NK-92 (cell line): ENCODE data around the gene GAS5.
"Not testable (repeated sequence)": the region's sequence is repeated elsewhere in the genome, so short reads cannot be mapped to it uniquely, and the experiment has no call there.

Source experiments
- DNase-seq: peaks from one replicate; lab custom pipeline; 2025; ENCODE audit not compliant: unreplicated experiment; lab: John Stamatoyannopoulos, UW

Gene GAS5

DNA sequence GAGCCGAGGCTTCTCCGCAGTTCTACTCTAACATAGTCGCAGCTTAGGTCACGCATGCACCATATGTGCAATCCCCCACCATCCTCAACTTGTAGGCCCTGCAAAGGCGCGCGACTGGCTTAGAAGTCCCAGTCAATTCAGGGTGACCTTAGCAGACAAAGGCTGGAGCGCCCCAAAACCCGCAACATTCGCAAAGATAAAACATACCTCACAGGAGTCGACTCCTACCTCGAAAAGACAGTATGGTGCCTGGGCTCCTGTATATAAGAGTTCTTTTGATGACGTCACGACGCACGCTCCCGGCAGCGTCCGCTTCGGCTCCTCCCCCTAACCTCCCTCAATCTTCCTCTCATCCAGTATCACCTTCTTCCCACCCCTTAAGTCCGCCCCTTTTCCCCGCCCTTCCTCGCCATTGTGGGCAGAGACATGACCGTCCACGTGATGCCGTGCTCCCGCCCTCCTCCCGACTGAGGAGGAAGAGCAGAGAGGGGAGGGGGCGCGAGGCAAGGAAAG lies at the start of gene GAS5:
Gene GAS5 (minus strand): TSS at position 237 of the 513 bp plus-strand sequence.
- peak; percentile 96 for DNase-seq

DNA sequence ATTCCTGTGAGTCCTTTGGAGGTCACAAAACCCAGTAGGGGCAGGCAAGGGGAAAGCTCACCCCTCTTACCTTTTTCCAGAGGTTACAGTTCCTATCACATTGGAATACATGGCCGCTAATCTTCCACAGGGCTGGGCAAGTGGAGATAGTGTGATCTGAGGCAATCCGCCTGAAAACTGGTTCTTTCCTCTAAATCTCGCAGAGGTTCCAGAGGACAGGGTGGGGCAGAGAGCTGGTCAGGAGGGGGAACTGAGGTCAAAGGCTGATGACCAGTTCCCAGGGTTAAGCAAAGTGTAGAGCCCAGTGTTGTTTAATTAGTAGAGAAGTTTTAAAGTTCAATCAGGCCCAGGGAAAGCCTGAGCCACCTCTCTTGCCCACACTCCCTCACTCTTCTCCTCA lies 49.4 kb upstream of the GAS5 start, which contains the start of gene SERPINC1:
Gene SERPINC1 (minus strand): TSS at position 179 of the 400 bp plus-strand sequence. CDS start 68 bp downstream, at position 111.
- no peak for DNase-seq

DNA sequence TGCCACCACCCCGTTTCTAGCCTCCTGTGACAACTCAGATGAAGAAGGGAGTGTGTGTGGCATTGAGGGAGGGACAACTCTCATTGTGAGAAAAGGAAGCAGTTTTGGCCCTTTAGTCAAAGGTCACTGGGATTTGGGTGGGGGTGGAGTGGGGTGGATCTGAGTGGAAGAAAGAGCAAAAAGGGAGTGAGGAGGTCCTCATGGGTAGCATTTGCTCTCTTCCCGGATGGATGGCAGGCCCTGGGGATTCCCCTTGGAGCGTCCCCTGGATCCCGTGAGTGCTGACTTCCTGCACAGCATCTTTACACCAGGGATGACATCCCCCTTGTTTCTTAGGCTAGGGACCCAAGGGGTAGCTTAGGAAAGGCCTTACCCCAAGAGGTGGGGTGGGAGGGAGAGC lies 48.9 kb upstream of the GAS5 start:
- no peak for DNase-seq

DNA sequence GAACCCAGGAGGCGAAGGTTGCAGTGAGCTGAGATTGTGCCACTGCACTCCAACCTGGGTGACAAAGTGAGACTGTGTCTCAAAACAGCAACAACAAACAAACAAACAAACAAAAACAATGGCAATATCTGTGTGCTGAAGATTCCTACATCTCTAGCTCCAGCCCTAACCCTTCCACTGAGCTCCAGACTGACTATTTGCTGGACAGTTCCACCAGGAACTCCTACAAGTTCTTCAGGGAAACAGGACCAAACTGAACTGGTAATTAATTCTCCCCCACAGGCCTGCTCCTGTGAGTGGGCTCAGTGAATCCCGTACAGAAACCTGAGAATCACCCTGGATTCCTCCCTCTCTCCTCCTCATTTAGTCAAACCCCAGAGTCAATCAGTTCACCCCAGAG lies 47.8 kb upstream of the GAS5 start:
- DNase-seq = no peak

DNA sequence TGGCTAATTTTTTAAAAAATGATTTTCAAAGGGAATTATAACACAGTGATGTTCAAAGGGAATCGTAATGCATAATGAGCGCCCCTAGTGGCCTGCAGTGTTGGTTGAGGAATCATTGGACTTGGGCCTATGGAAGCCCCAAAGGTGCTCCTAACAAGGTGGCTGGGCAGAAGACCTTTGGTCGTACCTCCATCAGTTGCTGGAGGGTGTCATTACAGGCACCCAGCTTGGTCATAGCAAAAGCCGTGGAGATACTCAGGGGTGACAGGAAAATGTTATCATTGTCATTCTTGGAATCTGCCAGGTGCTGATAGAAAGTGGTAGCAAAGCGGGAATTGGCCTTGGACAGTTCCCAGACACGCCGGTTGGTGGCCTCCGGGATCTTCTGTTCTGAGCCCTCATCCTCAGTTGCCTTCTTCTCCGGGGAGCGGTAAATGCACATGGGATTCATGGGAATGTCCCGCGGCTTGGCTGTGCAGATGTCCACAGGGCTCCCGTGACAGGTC lies 46.6 kb upstream of the GAS5 start:
- no peak for DNase-seq

DNA sequence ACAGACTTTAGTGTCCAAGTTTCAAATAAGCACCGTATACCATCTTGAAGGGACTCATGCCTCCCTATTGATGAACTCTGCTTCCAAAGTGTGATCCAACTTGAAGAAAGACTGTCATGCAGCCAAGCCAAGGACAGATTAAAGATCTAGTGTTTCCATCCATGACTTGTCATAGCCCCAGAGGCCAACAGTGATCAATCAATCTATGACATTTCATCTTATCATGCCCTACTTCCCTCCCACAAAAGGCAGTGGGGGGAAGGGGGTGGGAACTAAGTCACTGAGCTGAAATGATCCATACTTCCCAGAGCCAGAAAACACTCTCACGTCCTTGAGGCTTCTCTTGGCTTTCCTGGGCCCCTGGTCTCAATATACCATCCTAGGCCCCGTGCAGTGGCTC lies 45.3 kb upstream of the GAS5 start:
- no peak for DNase-seq

DNA sequence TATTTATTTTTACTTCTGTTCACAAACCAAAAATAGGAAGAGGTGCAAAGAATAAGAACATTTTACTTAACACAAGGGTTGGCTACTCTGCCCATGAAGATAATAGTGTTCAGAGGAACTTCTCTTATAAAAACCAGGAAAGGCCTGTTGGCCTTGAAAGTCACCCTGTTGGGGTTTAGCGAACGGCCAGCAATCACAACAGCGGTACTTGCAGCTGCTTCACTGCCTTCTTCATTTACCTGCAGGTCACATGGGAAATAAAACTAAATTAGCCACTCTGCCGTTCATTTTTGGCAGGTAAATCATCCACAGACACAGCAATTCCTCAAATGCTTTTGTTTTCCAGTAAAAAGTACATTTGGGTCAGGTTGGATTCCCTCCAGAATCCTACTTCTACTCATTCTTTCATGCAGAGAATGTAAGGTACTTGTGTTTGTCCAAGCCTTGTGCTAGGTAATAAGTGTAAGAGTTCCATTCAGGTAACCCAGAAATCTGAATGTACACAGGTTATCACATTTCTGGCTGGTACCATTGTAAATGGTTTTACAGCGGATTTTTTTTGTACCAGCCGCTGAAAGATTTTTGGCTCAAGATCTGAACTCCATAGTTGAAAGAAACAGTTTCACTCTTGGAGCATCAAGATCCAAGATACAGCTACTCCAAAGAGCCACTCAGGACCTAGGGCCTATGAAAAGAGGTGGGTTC lies 36.2 kb upstream of the GAS5 start:
- DNase-seq = no peak

DNA sequence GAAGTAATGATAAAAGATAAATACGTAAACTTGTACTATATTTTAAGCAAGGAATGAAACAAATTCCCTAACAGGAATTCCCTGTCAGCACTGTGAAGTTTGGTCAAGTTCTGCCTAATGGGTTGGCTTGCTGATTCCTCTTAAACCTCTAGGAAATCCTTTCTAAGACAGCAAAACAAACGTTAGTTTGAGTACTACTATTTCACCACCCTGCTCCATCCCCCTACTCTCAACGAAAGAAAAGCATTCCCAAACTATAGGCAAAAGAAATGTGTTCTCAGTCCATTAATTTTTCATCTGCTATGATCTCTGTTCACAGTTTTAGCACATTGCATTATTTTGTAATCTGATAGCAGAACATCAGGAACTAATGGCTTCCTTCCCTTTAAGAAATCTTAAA lies 33.2 kb upstream of the GAS5 start:
- DNase-seq = no peak

DNA sequence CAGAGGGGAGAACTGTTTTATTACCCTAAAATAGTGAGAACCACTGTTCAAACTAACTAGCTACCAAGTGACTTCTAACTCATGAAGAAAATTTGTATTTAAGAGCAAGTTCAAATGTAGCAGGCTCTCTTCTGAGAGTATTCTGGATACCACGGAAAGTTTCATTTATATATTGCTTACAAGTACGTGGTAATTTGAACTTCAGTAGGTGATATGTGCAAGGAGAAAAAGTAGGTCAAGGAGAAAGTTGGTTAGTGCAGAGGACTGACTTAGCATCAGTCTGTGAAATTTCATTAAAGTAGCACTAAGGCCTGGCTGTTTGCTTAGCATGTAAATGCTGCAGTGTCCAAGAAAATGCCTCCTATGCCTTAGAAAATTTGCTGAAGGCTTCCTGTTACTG lies 32.6 kb upstream of the GAS5 start:
- no peak for DNase-seq

DNA sequence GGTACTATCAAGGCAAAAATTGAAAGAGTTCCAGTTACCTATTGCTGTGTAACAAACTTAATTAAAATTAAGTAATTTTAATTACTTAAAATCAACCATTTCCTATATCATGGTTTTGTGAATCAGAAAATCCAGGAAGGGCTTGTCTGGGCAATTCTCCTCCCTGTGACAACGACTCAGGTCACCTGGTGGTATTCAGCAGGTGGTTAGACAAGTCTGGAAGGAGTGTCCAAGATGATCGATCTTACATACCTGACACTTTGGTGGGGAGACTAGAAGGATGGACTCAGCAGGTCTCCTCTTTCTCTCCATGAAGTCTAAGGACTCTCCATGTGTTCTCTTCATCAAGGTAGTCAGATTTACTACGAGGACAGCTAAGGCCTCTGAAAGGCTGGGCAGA lies 26.4 kb upstream of the GAS5 start:
- no peak for DNase-seq

DNA sequence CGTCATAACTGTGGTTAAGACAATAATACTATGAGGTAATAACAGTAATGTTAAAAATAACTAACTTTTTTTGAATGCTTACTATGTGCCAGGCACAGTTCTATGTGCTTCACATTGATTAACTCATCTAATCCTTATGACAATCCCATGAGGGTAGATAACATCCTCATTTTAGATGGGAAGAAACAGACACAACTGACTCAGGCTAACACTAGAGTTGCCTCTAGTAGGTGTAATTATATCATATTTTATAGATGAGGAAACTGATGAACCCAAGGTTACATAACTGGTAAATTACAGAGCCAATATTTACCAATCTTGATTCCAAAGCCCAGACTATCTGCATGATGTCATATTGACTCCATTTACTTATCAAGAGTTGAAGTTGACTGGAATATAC lies 25.8 kb upstream of the GAS5 start:
- DNase-seq = no peak

DNA sequence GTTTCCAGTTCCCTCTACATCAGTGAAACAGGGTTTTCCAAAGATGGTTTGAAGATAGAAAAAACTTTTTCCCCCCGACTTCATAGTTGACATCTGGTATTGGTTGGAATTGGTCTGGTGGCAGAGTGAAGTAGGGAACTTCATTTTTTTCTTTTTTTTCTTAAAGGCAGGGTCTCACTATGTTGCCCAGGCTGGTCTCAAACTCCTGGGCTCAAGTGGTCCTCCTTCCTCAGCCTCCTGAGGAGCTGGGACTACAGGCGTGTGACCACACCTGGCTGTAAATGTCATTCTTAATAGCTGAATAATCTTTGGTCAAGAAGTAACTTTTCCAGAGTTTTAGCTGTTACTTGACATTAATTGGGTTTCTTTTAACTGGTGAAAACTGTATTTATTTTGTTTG lies 22.1 kb upstream of the GAS5 start:
- DNase-seq = no peak

DNA sequence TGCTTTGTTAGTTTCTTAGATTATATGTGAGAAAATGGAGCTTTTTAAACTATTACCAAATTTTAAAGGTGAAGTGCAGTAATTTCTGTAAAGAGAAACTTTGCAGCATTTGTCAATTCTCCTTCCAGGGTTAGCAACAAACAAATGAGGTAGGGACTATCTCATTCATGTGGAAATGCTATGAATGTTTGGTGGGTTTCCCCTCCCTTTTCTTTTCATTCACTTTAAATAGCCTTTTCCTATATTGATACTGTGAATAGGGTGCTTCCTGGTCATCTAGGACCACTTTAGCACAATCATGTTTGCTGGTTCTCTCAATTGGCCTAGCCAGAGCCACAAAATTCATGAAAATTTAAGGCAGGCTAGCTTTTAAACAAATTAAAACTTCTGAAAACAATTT lies 21.0 kb upstream of the GAS5 start:
- DNase-seq = no peak

DNA sequence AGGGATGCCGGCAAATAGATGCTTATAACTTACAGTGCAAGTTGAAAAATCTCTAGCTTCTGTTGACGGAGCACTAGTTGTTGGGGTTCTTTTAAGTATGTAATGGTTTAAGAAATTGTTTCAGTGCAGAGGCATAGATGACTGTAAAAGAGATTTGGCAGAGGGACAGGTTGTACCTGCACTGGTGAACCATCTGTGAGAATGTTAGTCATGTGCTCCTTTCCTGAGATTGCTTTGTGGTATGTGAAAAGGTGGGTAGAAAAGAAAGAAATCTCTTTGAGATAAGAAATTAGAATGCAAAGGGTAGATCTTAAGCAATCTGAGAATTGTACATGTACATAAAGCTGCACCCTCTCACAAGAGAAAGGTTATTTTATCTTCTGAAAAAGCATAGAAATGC lies 19.8 kb upstream of the GAS5 start:
- DNase-seq = no peak

DNA sequence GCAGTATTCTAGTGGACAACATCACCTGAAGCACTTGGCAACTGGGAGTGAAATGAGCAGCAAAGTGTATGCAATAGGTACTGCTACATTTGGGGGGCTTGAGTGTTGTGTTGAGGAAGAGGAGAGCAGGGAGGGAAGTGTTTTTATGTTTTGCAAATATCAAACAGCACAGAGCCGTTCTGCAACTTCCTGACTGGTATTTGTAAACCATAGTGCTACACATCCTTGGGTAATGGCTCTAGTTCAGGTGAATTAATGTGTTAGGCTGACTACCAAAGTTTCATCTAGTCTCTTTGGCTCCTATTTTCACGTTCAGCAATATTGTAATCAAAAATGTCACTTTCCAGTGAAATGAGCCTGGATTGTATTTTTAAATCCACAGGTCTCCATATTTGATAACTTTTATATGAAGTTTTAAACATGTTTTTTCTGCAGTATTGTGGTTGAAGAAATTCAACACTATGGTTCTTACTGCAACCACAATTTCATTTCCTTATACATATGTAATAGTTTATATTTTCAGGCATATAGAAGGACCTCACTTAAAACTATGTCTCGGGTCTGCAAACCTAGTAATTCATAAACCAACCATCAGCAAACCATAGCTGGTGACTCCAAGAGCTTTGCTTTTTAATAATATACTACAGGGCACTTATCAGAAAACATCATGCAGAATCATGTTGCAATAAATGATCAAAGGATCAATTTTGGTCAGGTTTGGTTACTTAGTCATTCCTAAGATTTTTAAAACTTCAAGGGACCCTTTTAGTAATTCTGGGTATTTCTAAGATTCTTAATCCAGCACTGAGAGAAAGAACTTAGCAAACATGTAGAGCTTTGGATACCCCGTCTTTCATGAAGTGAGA lies 19.2 kb upstream of the GAS5 start:
- no peak for DNase-seq

DNA sequence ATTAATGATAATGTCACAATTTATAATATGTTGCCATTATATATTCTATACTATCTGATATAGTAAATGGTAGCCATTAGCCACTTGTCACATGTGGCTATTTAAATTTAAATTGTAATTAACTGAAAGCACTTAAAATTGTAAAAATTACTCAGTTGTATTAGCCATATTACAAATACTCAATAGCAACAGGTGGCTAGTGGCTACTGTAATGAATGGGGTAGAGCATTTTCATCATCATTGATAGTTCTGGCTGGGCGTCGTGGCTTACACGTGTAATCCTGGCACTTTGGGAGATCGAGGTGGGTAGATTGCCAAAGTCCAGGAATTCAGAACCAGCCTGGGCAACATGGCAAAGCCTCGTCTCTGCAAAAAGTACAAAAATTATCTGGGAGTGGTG lies 16.9 kb upstream of the GAS5 start:
- no peak for DNase-seq

DNA sequence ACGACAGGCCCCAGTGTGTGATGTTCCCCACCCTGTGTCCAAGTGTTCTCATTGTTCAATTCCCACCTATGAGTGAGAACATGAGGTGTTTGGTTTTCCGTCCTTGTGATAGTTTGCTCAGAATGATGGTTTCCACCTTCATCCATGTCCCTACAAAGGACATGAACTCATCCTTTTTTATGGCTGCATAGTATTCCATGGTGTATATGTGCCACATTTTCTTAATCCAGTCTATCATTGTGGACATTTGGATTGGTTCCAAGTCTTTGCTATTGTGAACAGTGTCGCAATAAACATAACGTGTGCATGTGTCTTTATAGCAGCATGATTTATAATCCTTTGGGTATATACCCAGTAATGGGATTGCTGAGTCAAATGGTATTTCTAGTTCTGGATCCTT lies 13.3 kb upstream of the GAS5 start:
- DNase-seq = not testable (repeated sequence)

DNA sequence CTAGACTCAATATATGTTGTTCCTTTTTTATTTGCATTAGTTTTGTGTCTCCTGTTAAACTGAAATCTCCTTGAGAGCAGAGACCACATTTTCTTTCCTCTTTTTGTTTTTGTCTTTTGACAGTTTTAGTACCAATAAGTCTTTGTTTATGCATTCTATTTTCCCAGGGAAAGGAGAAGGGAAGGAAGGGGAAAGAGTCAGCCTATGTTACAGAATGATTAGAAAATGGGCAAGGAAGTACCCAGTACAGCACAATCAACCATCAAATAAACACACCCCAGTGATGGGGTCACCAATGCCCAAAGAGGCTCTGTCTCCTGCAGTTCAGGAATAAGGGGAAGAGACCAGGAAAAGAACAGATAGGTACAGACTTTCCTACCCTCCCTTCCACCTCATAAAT lies 10.5 kb upstream of the GAS5 start:
- no peak for DNase-seq

DNA sequence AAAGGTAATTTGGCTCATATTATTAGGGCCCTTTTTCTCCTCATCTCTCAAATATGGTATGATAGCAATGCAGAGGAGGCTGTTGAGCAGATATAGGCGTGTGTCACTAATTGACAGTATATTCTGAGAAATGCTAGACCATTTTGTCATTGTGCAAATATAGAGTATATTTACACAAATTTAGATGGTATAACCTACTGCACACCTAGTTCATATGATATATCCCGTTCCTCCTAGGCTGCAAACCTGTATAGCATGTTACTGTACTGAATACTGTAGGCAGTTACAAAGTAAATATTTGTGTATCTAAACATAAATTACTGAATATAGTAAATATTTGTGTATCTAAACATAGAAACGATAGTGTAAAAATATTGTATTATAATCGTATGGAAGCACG lies 8.9 kb upstream of the GAS5 start:
- DNase-seq = no peak

DNA sequence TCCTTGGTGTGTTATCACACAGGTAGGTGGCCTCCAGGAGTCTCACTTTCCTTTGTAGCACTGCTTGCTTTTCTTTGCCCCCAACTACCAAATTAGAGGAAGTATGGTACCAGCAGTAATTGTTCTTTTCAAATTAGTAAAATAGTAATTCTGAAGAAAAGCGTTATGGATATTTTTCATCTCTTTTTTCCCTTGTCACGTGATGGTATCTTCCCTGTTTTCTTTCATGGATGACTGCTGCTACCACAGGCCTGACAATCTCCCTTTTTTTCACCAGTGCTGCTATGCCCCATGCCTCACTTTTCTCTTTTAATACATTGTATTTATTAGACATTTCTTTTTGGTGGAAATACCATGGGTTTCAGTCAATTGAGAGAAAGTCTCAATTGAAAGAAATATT lies 3.7 kb upstream of the GAS5 start:
- DNase-seq = no peak

DNA sequence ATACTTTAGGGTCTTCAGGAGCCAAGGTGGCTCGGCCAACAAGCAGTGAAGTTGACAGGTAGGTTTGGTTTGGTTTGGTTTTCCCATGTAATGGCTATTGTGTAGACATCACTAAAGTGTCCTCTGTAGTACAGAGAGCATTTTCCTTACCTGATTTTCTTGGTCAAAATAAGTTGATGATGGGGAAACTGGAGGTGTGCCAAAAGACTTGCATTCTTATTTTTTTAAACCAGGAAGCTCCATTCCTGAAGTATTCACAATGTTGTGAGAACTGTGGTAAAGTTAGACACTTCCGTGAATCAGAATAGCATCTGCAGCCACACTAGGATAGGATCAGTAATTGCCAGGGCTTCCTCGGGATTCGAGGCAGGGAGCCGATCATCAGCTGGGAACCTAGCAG lies 3.3 kb upstream of the GAS5 start:
- DNase-seq = no peak
